Testis (tissue), 2 donors: Measurements from ENCODE around the gene MPG.

Experiments
- POLR2A ChIP-seq: fragments of 450-650 bp; IDR thresholded peaks from one replicate; pipeline ENCODE4 v1.6.1; 2017; ENCODE audit warnings: antibody characterized with exemption, mild to moderate bottlenecking, moderate library complexity
- TF ChIP-seq, protein P1 (sequence below), 3 experiments: fragments of 450-650 bp in 2 of 3; fragments of 200-600 bp in 1 of 3; sonication (generic) in 1 of 3; IDR thresholded peaks; one replicate each; pipeline ENCODE4 v1.5.1; 2016 to 2019; ENCODE audit warnings: antibody characterized with exemption in 3 of 3, mild to moderate bottlenecking in 2 of 3, moderate library complexity in 1 of 3

DNA sequence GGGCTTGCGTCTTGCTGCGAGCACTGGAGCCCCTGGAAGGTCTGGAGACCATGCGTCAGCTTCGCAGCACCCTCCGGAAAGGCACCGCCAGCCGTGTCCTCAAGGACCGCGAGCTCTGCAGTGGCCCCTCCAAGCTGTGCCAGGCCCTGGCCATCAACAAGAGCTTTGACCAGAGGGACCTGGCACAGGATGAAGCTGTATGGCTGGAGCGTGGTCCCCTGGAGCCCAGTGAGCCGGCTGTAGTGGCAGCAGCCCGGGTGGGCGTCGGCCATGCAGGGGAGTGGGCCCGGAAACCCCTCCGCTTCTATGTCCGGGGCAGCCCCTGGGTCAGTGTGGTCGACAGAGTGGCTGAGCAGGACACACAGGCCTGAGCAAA is 7.4 kb downstream of the MPG start:
- TF ChIP-seq, protein P1, sequence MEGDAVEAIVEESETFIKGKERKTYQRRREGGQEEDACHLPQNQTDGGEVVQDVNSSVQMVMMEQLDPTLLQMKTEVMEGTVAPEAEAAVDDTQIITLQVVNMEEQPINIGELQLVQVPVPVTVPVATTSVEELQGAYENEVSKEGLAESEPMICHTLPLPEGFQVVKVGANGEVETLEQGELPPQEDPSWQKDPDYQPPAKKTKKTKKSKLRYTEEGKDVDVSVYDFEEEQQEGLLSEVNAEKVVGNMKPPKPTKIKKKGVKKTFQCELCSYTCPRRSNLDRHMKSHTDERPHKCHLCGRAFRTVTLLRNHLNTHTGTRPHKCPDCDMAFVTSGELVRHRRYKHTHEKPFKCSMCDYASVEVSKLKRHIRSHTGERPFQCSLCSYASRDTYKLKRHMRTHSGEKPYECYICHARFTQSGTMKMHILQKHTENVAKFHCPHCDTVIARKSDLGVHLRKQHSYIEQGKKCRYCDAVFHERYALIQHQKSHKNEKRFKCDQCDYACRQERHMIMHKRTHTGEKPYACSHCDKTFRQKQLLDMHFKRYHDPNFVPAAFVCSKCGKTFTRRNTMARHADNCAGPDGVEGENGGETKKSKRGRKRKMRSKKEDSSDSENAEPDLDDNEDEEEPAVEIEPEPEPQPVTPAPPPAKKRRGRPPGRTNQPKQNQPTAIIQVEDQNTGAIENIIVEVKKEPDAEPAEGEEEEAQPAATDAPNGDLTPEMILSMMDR (IDR thresholded peaks at IDR 0.05), result no peak
- TF ChIP-seq POLR2A, result no peak
